Nephron (organoid): ENCODE data around the gene RSPH1.
A peak's percentile ranks its signal among the peaks of the same experiment; 100 is the strongest.

ENCODE experiments used
- H3K27ac Mint-ChIP-seq, 3 experiments: 2 replicates each; pipeline ENCODE4 v1.8.0; 2020; ENCODE audit warnings: mixed read lengths in 3 of 3, mild to moderate bottlenecking in 2 of 3, moderate library complexity in 1 of 3
- H3K27me3 Mint-ChIP-seq: 2 replicates; pipeline ENCODE4 v1.8.0; 2021; ENCODE audit warnings: low read depth, mild to moderate bottlenecking, moderate library complexity, mixed read lengths
- H3K36me3 Mint-ChIP-seq: 2 replicates; pipeline ENCODE4 v1.8.0; 2020; ENCODE audit warnings: low read depth, mixed read lengths
- H3K4me1 Mint-ChIP-seq: 2 replicates; pipeline ENCODE4 v1.8.0; 2020; ENCODE audit warnings: mixed read lengths
- H3K4me3 Mint-ChIP-seq, 3 experiments: 2 replicates each; pipeline ENCODE4 v1.8.0; 2020; ENCODE audit warnings: mild to moderate bottlenecking in 3 of 3, mixed read lengths in 3 of 3, moderate library complexity in 2 of 3
- H3K9me3 Mint-ChIP-seq: 2 replicates; pipeline ENCODE4 v1.8.0; 2020; ENCODE audit warnings: mixed read lengths
- CTCF ChIP-seq, 3 experiments: fragments of 200-600 bp; sonication (generic); IDR thresholded peaks; one replicate each; pipeline ENCODE4 v1.5.0; 2021; ENCODE audit warnings: antibody characterized with exemption in 3 of 3; ENCODE audit not compliant: unreplicated experiment in 3 of 3

RSPH1 gene

GRCh38 chr21:42542596-42542995 lies 46.6 kb upstream of the RSPH1 start:
- H3K27me3 Mint-ChIP-seq: peaks cover 32% of the 10 kb centered on the region
- H3K4me1 Mint-ChIP-seq: peaks cover 4% of the 10 kb centered on the region
- H3K27ac Mint-ChIP-seq: no peak overlapping the region
- peaks cover 3% of the 10 kb centered on the region for H3K36me3 Mint-ChIP-seq
- no peak for TF ChIP-seq CTCF (IDR thresholded peaks at IDR 0.05; ENCODE audit: unreplicated experiment in 3 of 3)
- no peak overlapping the region for H3K4me3 Mint-ChIP-seq
- H3K9me3 Mint-ChIP-seq: no peaks in the 10 kb centered on the region

- no peak for TF ChIP-seq CTCF (IDR thresholded peaks at IDR 0.05; ENCODE audit: unreplicated experiment in 3 of 3)
- Mint-ChIP-seq H3K4me1 (peaks cover 4% of the 10 kb centered on the region), H3K4me3 (no peak overlapping the region), H3K36me3 (peaks cover 3% of the 10 kb centered on the region), H3K27me3 (peaks cover 35% of the 10 kb centered on the region), H3K9me3 (no peaks in the 10 kb centered on the region), H3K27ac (no peak overlapping the region)
These were observed 46.2 kb upstream of the RSPH1 start for GRCh38 chr21:42542196-42542595.

GRCh38 chr21:42541618-42542017 lies 45.6 kb upstream of the RSPH1 start:
- H3K4me3 Mint-ChIP-seq: no peak overlapping the region
- H3K9me3 Mint-ChIP-seq: no peaks in the 10 kb centered on the region
- no peak overlapping the region for H3K27ac Mint-ChIP-seq
- H3K4me1 Mint-ChIP-seq: peaks cover 4% of the 10 kb centered on the region
- H3K36me3 Mint-ChIP-seq: peaks cover 3% of the 10 kb centered on the region
- no peak for TF ChIP-seq CTCF (IDR thresholded peaks at IDR 0.05; ENCODE audit: unreplicated experiment in 3 of 3)
- peaks cover 35% of the 10 kb centered on the region for H3K27me3 Mint-ChIP-seq

GRCh38 chr21:42541174-42541573 lies 45.1 kb upstream of the RSPH1 start:
- no peaks in the 10 kb centered on the region for H3K9me3 Mint-ChIP-seq
- no peak overlapping the region for H3K27ac Mint-ChIP-seq
- no peak for TF ChIP-seq CTCF (IDR thresholded peaks at IDR 0.05; ENCODE audit: unreplicated experiment in 3 of 3)
- H3K4me3 Mint-ChIP-seq: no peak overlapping the region
- peaks cover under 1% of the 10 kb centered on the region for H3K36me3 Mint-ChIP-seq
- H3K4me1 Mint-ChIP-seq: peaks cover 4% of the 10 kb centered on the region
- peaks cover 35% of the 10 kb centered on the region for H3K27me3 Mint-ChIP-seq

GRCh38 chr21:42540396-42540795 lies 44.4 kb upstream of the RSPH1 start:
- Mint-ChIP-seq H3K9me3 (no peaks in the 10 kb centered on the region), H3K4me3 (no peak overlapping the region), H3K4me1 (peaks cover 4% of the 10 kb centered on the region), H3K27me3 (peaks cover 36% of the 10 kb centered on the region), H3K27ac (no peak overlapping the region), H3K36me3 (no peaks in the 10 kb centered on the region)
- TF ChIP-seq CTCF (IDR thresholded peaks at IDR 0.05; ENCODE audit: unreplicated experiment in 3 of 3): no peak

- peaks cover 41% of the 10 kb centered on the region for H3K27me3 Mint-ChIP-seq
- H3K36me3 Mint-ChIP-seq: no peaks in the 10 kb centered on the region
- H3K9me3 Mint-ChIP-seq: no peaks in the 10 kb centered on the region
- no peak overlapping the region for H3K27ac Mint-ChIP-seq
- H3K4me1 Mint-ChIP-seq: peaks cover 4% of the 10 kb centered on the region
- H3K4me3 Mint-ChIP-seq: no peak overlapping the region
- TF ChIP-seq CTCF (IDR thresholded peaks at IDR 0.05; ENCODE audit: unreplicated experiment in 3 of 3): peak in 1 of 3 experiments; percentile 34
These were observed 43.9 kb upstream of the RSPH1 start for GRCh38 chr21:42539931-42540343.
